Kidney (tissue), 14 donors: ENCODE results near the gene THRB. TPM values are rescaled to one million over a fixed set of nuclear protein-coding genes. Genes with fewer than 3 reads are reported as not detected.

ENCODE experiments used
- DNase-seq, 5 donors: peaks; one replicate each; pipeline ENCODE4 v3.0.0-alpha.2; 2013 to 2020
- FAIRE-seq: peaks from 2 replicates; lab custom pipeline; 2012; peaks lifted over from hg19 to GRCh38; lab: Jason Lieb, UNC
- H3K27ac ChIP-seq, 2 donors: one replicate each; pipeline ENCODE4 v1.7.0; 2013; ENCODE audit warnings: low read depth in 2 of 2, low read length in 2 of 2, inconsistent platforms in 1 of 2
- H3K27me3 ChIP-seq: one replicate; pipeline ENCODE4 v1.7.1; 2013; ENCODE audit warnings: low read length, inconsistent platforms; ENCODE audit not compliant: control insufficient read depth, insufficient read depth
- H3K36me3 ChIP-seq, 3 donors: one replicate each; pipeline versions ENCODE4 v1.7.0 to v1.7.1; 2013; ENCODE audit warnings: low read length in 3 of 3, control low read depth in 1 of 3, inconsistent platforms in 1 of 3; ENCODE audit not compliant: insufficient read depth in 3 of 3, control insufficient read depth in 2 of 3
- H3K4me1 ChIP-seq, 3 donors: one replicate each; pipeline versions ENCODE4 v1.7.0 to v1.7.1; 2013; ENCODE audit warnings: low read length in 3 of 3, inconsistent platforms in 1 of 3, low read depth in 1 of 3; ENCODE audit not compliant: control insufficient read depth in 2 of 3, insufficient read depth in 2 of 3
- H3K4me3 ChIP-seq, 3 donors: one replicate each; pipeline versions ENCODE4 v1.7.0 to v1.8.1; 2013; ENCODE audit warnings: low read length in 3 of 3, control low read depth in 1 of 3, inconsistent platforms in 1 of 3
- H3K9ac ChIP-seq, 3 donors: one replicate each; pipeline versions ENCODE4 v1.7.0 to v1.7.1; 2013; ENCODE audit warnings: low read length in 3 of 3, control low read depth in 1 of 3, inconsistent platforms in 1 of 3
- H3K9me3 ChIP-seq, 3 donors: one replicate each; pipeline versions ENCODE4 v1.7.0 to v1.7.1; 2013; ENCODE audit warnings: low read length in 3 of 3, control low read depth in 1 of 3, inconsistent platforms in 1 of 3; ENCODE audit not compliant: control insufficient read depth in 2 of 3, insufficient read depth in 1 of 3
- intact Hi-C: fragments of 100-400 bp; cut with DNase I; formaldehyde crosslinking; loops from one replicate; pipeline ENCODE4 v1.11.1; 2022
- polyA plus RNA-seq: library from polyadenylated mRNA; stranded (reverse); fragments of 350-450 nt; fragmentation: Illumina TruSeq; extraction: RNeasy Lipid Tissue Mini Kit (QIAGEN cat#74804); gene quantifications from one replicate; pipeline ENCODE4 v1.2.3, GENCODE V29; 2014; ENCODE audit warnings: low read depth, low replicate concordance; ENCODE audit not compliant: insufficient read depth
- total RNA-seq: library from RNA; stranded (reverse); fragmentation: NEBNext Ultra II Directional; extraction: Animal tissue kit (Norgen Biotek cat#: 25700); gene quantifications from one replicate; pipeline ENCODE4 v1.2.1, GENCODE V29; 2021
- TF ChIP-seq, protein P1 (sequence below): IDR thresholded peaks from 3 replicates; pipeline ENCODE4 v1.5.1; 2012; ENCODE audit warnings: mild to moderate bottlenecking, moderate library complexity, borderline replicate concordance; ENCODE audit not compliant: insufficient read depth; ENCODE audit errors: extremely low read depth
- donor health status: control.
- donor health status: control.
- donor health status: control.
- donor health status: control.
- donor health status: control.
- donor health status: DM: yes; HTN: yes; CAD: no.
- donor health status: Normal renal cell carcinoma (clear cell type).

THRB gene
- total and polyA plus RNA-seq, 2 donors from 2014 or later, result 4.5 to 17.2 TPM

DNA sequence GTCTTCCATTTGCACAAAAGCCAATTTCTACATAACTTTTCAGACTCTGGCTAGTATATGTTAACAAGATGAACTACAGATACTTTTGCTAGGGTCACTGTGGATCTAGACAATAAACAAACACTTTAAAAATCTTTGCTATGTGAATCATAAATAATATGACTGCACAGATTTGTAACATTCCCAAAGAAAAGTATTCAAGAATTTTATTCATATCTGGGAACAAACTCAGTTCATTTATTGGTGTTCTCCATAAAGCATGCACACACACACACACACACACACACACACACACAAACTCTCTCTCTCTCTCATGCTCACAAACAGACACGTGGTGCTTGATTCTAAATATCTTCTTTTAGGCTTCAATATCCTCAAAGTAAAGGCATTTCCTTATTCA, 18.8 kb upstream of the THRB start:
- DNase-seq (peak in 1 of 5 donors; percentile 14), FAIRE-seq (no peak)
- Histone ChIP-seq H3K36me3 (no peaks in the 10 kb centered on the region), H3K9me3 (no peaks in the 10 kb centered on the region), H3K4me1 (no peaks in the 10 kb centered on the region), H3K27me3 (no peaks in the 10 kb centered on the region), H3K9ac (no peak overlapping the region), H3K27ac (no peak overlapping the region), H3K4me3 (no peak overlapping the region)
- intact Hi-C loops, result no loop called here
- TF ChIP-seq, protein P1, sequence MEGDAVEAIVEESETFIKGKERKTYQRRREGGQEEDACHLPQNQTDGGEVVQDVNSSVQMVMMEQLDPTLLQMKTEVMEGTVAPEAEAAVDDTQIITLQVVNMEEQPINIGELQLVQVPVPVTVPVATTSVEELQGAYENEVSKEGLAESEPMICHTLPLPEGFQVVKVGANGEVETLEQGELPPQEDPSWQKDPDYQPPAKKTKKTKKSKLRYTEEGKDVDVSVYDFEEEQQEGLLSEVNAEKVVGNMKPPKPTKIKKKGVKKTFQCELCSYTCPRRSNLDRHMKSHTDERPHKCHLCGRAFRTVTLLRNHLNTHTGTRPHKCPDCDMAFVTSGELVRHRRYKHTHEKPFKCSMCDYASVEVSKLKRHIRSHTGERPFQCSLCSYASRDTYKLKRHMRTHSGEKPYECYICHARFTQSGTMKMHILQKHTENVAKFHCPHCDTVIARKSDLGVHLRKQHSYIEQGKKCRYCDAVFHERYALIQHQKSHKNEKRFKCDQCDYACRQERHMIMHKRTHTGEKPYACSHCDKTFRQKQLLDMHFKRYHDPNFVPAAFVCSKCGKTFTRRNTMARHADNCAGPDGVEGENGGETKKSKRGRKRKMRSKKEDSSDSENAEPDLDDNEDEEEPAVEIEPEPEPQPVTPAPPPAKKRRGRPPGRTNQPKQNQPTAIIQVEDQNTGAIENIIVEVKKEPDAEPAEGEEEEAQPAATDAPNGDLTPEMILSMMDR, result no peak

DNA sequence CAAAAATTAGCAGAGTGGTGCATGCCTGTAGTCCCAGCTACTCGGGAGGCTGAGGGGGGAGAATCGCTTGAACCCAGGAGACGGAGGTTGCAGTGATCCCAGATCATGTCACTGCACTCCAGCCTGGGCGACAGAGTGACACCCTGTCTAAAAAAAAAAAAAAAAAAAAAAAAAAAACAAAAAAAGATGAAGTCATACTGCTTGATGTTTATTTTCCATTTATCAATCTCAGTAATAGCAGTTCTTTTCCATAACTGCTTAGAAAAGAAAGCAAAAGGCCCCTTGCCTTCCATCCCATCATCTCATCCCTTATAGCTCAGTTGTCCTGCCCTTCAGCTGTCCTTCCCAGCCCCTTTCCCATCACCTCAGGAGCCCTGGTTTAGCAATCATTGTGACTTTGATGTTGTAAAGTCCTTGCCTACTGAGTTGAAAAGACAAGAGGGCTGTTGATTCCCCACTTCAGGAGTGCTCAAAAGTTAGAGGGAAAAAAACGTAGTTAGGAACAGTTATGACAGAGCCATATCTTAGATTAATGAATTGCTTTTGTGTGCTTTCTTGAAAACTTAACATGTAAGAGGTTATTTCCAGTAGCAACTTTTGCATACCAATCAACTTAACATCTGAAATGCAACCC, 18.0 kb upstream of the THRB start:
- DNase-seq (no peak), FAIRE-seq (no peak)
- no peaks in the 10 kb centered on the region for H3K27me3 ChIP-seq
- intact Hi-C loops, result no loop called here
- no peak overlapping the region for H3K9ac ChIP-seq
- TF ChIP-seq, protein P1, result no peak
- H3K36me3 ChIP-seq, result no peaks in the 10 kb centered on the region
- H3K4me1 ChIP-seq, result no peaks in the 10 kb centered on the region
- no peaks in the 10 kb centered on the region for H3K9me3 ChIP-seq
- no peak overlapping the region for H3K4me3 ChIP-seq
- H3K27ac ChIP-seq, result no peak overlapping the region

DNA sequence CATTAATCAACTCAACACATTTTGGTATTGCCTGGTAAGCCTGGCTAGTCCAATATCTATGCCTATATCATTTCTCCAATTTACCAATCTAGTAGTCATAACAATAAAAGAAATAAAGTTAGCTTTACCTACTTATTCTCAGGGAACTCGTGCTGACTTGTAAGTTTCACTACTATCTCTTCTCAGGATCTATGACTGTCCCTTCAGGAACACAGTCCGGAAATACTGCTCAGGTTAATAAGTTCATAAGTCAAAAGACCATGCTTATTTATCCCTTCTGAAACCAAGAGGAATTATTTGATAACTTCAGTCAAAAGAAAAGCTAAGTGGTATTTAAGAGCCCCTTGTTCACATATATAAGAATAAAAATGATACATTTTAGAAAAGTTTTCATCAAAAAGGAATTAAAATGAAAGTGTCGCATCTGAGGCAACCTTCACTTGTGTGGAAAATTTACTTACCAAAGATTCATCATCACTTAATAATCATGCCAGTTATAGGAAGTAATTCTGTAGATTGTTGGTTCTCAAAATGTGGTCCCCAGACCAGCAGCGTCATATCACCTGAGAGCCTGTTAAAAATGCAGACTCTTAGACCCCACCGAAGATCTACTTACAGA, 15.5 kb upstream of the THRB start:
- Histone ChIP-seq H3K36me3 (no peaks in the 10 kb centered on the region), H3K9me3 (no peaks in the 10 kb centered on the region), H3K4me3 (no peak overlapping the region), H3K9ac (no peak overlapping the region), H3K27ac (no peak overlapping the region), H3K27me3 (no peaks in the 10 kb centered on the region), H3K4me1 (no peaks in the 10 kb centered on the region)
- DNase-seq (no peak), FAIRE-seq (no peak)
- TF ChIP-seq, protein P1, result no peak
- intact Hi-C loops, result no loop called here

DNA sequence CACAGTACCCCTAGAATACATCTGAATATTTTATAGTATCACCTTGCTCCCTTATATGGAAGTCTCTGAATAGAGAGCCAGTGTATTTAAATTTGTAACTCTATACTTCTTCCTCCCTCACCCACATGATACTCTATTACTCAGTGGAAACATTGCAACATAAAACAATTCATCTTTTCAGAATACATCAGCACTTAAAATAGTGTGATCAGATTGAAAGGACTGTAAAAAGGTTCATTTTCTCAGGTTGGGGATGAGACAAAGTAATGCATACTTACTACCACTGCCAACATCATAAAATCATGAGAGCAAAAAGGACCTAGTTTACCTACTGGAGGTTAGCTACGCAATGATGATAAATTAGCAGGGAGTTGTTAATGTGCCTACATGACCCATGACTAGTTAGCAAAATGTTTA, 13.8 kb upstream of the THRB start:
- no peak for FAIRE-seq
- peak in 1 of 5 donors; percentile 20 for DNase-seq
- H3K9ac ChIP-seq, result no peak overlapping the region
- TF ChIP-seq, protein P1, result no peak
- no peaks in the 10 kb centered on the region for H3K4me1 ChIP-seq
- no peaks in the 10 kb centered on the region for H3K36me3 ChIP-seq
- no peaks in the 10 kb centered on the region for H3K9me3 ChIP-seq
- no peak overlapping the region for H3K4me3 ChIP-seq
- intact Hi-C loops, result no loop called here
- no peak overlapping the region for H3K27ac ChIP-seq
- no peaks in the 10 kb centered on the region for H3K27me3 ChIP-seq
